HG03064 (cell line): ENCODE results near the gene EIF4G3.

Experiments used
- ATAC-seq: cut with Tn5 transposase; IDR thresholded peaks from one replicate; pipeline ENCODE4 v1.9.1; 2021; ENCODE audit warnings: low read depth; ENCODE audit not compliant: unreplicated experiment

The EIF4G3 gene

GRCh38 chr1:21000245-21000594 is 176.5 kb downstream of the EIF4G3 start:
- no peak for ATAC-seq

DNA sequence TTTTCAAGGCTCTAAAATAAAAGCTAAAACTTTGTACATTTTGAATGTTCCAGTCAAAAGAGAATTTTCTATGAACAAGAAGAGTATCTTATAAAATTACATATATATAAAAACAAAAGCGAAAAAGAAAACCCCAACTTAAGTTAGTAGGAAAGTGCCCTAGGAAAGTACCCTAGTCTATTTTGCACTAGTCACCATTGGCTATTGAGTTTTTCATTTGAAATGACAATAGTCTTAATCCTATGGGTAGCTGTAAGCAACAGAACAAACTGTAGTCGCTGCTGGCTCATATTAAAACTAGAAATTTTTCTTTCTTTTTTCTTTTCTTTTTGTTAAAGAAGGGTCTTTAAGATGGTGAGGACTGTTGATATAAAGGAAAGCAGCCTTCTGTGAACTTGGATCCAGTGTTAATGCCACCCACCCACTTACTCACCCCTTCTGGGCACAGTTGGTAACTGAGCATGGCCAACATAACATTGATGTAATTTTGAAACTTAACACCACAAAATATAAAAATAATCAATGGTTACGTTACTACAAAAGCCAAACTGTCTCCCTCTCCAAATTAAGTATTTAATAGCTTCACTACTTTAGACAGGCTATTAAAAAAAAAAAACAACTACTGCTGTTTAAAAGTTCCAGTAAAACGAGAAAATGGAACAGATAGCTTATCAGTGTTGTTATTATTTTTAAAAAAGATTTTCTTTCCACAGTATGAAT is 177.0 kb downstream of the EIF4G3 start:
- ATAC-seq: no peak

- ATAC-seq: no peak
These were observed 177.9 kb downstream of the EIF4G3 start for GRCh38 chr1:20998826-20999225.

DNA sequence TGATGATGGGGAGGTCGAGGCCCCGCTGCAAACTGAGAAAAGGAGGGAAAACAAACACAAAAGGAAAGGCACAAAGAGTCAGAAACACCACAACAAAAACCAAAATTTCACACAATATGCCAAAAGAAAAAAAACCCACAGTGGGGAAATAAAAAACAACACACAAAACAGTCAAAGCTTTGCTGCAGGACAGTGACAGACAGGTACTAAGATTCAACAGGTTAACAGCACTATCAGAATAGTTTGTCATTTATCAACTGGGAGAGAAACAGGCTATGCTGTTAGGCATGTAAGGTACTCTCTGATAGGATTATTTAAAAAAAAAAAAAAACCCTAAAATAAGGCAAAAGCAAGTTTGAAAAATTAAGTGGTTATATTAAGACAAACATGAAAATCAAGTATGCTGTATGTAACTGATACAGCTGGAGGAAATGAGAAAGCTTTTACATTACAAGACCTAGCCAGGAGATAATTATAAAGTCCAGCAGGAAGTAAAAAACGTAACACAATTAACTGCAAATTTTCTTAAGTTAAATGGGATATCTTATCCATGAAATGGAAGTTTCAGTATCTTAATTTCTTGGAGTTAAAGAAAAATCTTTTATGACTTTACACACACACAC is 179.0 kb downstream of the EIF4G3 start:
- no peak for ATAC-seq

DNA sequence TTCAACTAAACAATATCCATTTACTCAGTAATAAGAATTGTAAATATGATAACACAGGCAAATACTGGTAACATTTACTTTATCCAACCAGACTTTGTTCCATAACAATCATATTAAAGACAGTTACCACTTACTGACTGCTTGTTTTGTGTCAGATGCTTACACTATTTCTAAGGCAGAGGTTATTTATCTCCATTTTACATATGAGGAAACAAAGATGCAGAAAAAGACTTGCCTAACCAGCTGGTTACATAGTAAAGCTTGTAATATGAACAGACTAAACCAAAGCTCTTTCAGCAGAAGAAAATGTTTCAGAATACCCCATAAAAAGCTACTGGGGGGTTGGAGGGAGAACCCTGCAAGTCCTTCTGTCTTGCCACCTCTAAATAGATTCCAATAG is 180.1 kb downstream of the EIF4G3 start:
- ATAC-seq: no peak

DNA sequence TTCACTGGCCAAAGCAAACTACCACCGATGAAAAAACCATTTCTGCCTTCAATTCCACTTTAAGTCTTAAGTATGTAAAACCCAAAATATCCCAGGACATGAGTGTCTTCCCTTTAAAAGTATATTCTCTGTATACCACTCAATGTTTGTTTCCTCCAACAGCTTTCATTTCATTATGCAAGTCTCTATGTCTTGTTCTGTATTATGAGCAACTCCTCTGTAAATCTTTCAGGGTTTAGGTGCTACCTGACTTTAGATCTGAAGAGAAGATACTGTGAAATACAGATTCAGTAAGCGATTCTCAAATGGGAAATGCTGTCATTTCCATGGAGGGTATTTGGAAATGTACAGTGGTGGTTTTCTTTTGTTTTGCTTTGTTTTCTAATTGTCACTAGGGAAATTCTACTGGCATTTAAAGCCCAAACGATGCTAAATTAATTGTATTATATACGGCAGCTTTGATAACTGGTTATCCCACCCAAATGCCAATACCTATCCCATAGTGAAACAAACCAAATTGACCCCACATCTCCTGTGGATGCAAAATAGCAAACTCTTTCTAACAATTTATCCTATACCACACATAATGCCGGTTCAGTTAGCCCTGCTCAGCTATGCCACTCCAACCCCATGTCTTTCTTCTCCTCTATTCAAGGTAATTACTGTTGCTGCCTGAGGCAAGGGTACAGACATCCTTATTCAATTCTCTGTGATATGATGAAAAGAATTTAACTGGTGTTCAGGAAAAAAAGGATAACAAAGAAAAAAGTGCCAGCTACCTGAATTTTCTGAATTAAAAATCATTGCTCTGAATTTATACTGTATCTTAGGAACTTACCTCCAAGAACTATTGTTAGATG is 182.8 kb downstream of the EIF4G3 start:
- ATAC-seq: no peak

- no peak for ATAC-seq
These were observed 184.2 kb downstream of the EIF4G3 start for GRCh38 chr1:20992322-20993056.

- ATAC-seq: no peak
These were observed 187.8 kb downstream of the EIF4G3 start for GRCh38 chr1:20988943-20989342.

DNA sequence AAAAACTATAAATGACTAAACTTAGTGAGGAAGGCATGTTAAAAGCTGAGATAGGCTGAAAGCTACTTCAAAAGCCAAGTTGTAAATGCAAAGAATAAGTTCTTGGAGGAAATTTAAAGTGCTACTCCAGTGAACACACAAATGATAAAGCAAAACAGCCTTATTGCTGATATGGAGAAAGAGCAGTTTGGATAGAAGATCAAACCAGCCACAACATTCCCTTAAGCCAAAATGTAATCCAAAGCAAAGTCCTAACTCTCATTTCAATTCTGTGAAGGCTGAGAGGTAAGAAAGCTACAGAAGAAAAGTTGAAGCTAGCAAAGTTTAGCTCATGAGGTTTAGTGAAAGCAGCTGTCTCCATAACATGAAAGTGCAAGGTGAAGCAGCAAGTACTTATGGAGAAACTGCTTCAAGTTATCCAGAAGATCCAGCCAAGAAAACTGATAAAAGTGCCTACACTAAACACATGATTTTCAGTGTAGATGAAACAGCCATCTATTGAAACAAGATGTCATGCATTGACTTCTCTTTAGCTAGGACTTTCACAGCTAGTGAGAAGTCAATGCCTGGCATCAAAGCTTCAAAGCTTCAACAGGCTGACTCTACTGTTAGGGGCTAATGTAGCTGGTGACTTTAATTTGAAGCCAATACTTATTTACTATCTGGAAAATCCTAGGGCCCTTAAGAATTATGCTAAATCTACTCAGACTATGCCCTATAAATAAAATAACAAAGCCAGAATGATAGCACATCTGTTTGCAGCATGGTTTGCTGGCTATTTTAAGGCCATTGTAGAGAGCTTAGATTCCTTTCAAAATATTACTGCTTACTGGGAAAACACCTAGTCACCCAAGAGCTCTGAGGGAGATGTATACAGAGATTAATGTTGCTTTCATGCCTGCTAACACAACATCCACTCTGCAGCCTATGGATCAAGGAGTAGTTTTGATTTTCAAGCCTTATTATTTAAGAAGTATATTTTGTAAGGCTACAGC is 188.6 kb downstream of the EIF4G3 start:
- no peak for ATAC-seq

- no peak for ATAC-seq
These were observed 193.3 kb downstream of the EIF4G3 start for GRCh38 chr1:20983297-20983889.

DNA sequence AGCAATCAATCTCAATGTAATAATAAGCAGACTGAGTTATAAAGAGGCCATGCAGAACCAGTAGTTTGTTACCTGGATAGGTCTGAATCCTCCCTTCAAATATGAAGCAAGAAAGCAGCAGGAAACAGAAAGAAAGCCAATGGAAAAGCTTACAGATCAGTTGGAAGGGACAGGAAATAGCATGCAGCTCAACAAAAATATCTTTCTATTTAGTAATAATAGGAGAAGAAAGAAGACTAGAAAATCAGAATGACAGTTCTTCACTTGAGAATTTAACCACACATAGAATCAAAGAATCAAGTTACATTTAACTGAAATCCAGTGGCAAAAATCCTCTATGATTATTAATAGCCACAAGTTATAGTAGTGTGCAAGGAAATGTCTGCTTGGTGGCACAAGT is 194.4 kb downstream of the EIF4G3 start:
- no peak for ATAC-seq

DNA sequence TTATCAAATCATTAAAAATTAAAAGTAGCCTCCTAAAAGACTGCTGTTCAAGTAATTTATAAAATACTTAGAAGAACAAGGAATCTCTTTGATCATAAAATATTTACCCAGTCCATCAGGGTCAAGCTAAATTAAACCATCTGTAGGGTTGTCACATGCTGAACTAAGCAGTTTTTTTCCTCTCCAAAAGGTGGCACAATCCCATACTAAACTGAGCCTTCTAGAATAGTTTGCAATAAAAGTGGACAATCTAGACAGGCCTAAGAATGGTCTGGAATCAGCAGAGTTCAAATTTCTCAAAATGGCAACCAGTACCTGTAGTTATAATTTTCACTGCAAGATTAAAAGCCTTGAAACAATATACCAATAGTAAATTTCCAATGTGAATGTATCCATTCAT is 194.8 kb downstream of the EIF4G3 start:
- ATAC-seq: no peak

- no peak for ATAC-seq
These were observed 196.6 kb downstream of the EIF4G3 start for GRCh38 chr1:20980051-20980450.

GRCh38 chr1:20978413-20978812 is 198.3 kb downstream of the EIF4G3 start:
- ATAC-seq: no peak

GRCh38 chr1:20975668-20976067 is 201.0 kb downstream of the EIF4G3 start:
- no peak for ATAC-seq

GRCh38 chr1:20974951-20975350 is 201.7 kb downstream of the EIF4G3 start:
- ATAC-seq: no peak

GRCh38 chr1:20974069-20974468 is 202.6 kb downstream of the EIF4G3 start:
- ATAC-seq: no peak

- no peak for ATAC-seq
These were observed 203.8 kb downstream of the EIF4G3 start for GRCh38 chr1:20972855-20973254.
